Erythroblast (primary cell): ENCODE measurements around the gene CNNM2.

ENCODE experiments used
- GATA1 ChIP-seq: IDR thresholded peaks from 2 replicates; pipeline ENCODE4 v1.6.1; 2011; ENCODE audit warnings: low read depth, mild to moderate bottlenecking, control low read depth, low read length, moderate library complexity
- POLR2A ChIP-seq: IDR thresholded peaks from 2 replicates; pipeline ENCODE4 v1.6.1; 2011; ENCODE audit warnings: mild to moderate bottlenecking, low read length

GRCh38 chr10:102948786-102949185 is 30.7 kb downstream of the CNNM2 start:
- no peak for TF ChIP-seq POLR2A
- no peak for TF ChIP-seq GATA1
